Ishikawa (cell line): ENCODE data around the gene NRXN3.

Experiments
- CEBPB ChIP-seq: IDR thresholded peaks from 2 replicates; pipeline ENCODE4 v1.6.1; 2012
- CREB1 ChIP-seq: IDR thresholded peaks from 2 replicates; pipeline ENCODE4 v1.6.1; 2012; ENCODE audit warnings: low read depth
- EGR1 ChIP-seq: IDR thresholded peaks from 2 replicates; pipeline ENCODE4 v1.6.1; 2012
- EP300 ChIP-seq: IDR thresholded peaks from 2 replicates; pipeline ENCODE4 v1.6.1; 2012; ENCODE audit warnings: borderline replicate concordance
- FOXM1 ChIP-seq: IDR thresholded peaks from 2 replicates; pipeline ENCODE4 v1.6.1; 2012; ENCODE audit warnings: low read depth, borderline replicate concordance
- NFIC ChIP-seq: IDR thresholded peaks from 2 replicates; pipeline ENCODE4 v1.6.1; 2012
- RAD21 ChIP-seq: IDR thresholded peaks from 2 replicates; pipeline ENCODE4 v1.6.1; 2012; ENCODE audit warnings: low read depth
- TAF1 ChIP-seq: IDR thresholded peaks from 2 replicates; pipeline ENCODE4 v1.6.1; 2012; ENCODE audit warnings: low read depth, mild to moderate bottlenecking
- TCF12 ChIP-seq: IDR thresholded peaks from 2 replicates; pipeline ENCODE4 v1.6.1; 2012; ENCODE audit warnings: low read depth
- TEAD4 ChIP-seq: IDR thresholded peaks from 2 replicates; pipeline ENCODE4 v1.6.1; 2012
- YY1 ChIP-seq: IDR thresholded peaks from 2 replicates; pipeline ENCODE4 v1.6.1; 2012; ENCODE audit warnings: low read depth
- ZBTB7A ChIP-seq: IDR thresholded peaks from 2 replicates; pipeline ENCODE4 v1.6.1; 2012; ENCODE audit warnings: low read depth
- TF ChIP-seq, protein P1 (sequence below): IDR thresholded peaks from 2 replicates; pipeline ENCODE4 v1.6.1; 2012; ENCODE audit warnings: low read depth, mild to moderate bottlenecking
- TF ChIP-seq, protein P2 (sequence below): IDR thresholded peaks from 2 replicates; pipeline ENCODE4 v1.6.1; 2012
- TF ChIP-seq, protein P3 (sequence below): IDR thresholded peaks from 2 replicates; pipeline ENCODE4 v1.6.1; 2012

Gene NRXN3

DNA sequence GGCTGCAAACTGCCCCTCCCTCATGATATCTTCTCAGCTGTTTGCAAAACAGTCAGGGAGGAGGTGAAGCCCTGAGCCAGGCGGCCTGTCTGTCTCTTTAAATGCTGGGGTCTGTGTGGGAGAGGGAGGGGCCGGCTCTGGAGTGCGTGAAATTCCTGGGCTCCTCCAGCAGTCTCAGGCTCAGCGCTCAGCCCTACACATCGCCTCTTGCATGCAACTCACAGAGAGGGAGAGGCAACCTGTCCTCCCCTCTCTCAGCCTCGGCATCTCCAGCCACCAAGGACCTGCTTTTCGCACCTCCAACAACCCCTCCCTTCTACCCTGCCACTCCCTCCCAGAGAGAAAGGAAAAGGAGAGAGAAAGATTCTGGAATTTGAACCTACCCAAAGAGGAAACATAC, at the start of gene NRXN3:
NRXN3 (plus strand) TSS at position 171 of the 400 bp plus-strand sequence. CDS start 72,721 bp downstream, outside the sequence.
- no peak for TF ChIP-seq NFIC
- no peak for TF ChIP-seq EP300

DNA sequence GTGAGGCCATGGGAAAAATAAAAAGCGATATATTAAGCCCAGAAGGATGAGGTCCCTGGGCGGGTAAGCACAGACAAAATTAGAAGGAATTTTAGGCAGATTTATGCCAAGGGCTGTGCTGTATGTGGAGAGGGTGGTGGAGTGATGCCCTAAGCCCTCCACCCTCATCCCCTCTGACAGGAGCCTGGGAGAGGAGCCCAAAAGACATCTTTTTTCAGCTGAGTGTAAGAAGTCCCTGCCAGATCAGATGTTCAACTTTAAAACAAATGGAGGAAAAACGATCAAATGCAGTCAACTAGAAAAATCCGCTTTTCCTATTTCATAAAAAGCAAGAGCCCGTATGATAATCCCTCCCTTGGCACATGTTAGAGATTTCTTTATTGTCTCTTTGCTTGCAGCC, 47.7 kb upstream of the NRXN3 start:
- no peak for TF ChIP-seq RAD21
- no peak for TF ChIP-seq EGR1
- TF ChIP-seq TCF12: no peak
- no peak for TF ChIP-seq CEBPB
- TF ChIP-seq ZBTB7A: no peak
- no peak for TF ChIP-seq EP300
- no peak for TF ChIP-seq FOXM1
- TF ChIP-seq, protein P1, sequence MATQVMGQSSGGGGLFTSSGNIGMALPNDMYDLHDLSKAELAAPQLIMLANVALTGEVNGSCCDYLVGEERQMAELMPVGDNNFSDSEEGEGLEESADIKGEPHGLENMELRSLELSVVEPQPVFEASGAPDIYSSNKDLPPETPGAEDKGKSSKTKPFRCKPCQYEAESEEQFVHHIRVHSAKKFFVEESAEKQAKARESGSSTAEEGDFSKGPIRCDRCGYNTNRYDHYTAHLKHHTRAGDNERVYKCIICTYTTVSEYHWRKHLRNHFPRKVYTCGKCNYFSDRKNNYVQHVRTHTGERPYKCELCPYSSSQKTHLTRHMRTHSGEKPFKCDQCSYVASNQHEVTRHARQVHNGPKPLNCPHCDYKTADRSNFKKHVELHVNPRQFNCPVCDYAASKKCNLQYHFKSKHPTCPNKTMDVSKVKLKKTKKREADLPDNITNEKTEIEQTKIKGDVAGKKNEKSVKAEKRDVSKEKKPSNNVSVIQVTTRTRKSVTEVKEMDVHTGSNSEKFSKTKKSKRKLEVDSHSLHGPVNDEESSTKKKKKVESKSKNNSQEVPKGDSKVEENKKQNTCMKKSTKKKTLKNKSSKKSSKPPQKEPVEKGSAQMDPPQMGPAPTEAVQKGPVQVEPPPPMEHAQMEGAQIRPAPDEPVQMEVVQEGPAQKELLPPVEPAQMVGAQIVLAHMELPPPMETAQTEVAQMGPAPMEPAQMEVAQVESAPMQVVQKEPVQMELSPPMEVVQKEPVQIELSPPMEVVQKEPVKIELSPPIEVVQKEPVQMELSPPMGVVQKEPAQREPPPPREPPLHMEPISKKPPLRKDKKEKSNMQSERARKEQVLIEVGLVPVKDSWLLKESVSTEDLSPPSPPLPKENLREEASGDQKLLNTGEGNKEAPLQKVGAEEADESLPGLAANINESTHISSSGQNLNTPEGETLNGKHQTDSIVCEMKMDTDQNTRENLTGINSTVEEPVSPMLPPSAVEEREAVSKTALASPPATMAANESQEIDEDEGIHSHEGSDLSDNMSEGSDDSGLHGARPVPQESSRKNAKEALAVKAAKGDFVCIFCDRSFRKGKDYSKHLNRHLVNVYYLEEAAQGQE: no peak
- no peak for TF ChIP-seq CREB1

DNA sequence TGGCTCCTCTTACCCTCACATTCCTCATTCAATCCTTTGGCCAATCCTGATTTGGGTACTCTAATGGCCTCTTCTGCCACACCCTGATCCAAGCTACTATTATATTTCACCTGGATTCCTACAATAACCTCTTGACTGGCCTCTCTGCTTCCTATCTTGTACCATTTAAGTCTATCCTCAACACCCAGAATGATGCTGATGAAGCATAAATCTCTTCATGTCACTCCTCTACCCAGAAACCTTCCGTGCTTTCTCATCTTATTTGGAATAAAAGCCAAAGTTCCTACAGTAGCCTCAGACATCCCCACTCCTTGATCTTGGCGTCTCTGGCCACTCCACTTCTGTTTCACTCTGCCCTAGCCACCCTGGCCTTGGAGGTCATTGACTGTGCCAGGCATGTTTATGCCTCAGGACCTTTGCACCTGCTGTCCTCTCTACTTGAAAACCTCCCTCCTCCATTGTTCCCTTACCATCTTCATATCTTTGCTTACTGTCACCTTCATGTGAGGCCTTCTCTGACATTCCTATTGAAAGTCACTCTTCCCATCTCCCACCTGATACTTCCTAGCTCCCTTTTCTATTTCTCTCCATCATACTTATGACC, 46.4 kb upstream of the NRXN3 start:
- TF ChIP-seq CREB1: no peak
- TF ChIP-seq TCF12: no peak
- TF ChIP-seq, protein P2, sequence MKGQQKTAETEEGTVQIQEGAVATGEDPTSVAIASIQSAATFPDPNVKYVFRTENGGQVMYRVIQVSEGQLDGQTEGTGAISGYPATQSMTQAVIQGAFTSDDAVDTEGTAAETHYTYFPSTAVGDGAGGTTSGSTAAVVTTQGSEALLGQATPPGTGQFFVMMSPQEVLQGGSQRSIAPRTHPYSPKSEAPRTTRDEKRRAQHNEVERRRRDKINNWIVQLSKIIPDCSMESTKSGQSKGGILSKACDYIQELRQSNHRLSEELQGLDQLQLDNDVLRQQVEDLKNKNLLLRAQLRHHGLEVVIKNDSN: no peak
- no peak for TF ChIP-seq FOXM1
- no peak for TF ChIP-seq TAF1
- TF ChIP-seq CEBPB: no peak

DNA sequence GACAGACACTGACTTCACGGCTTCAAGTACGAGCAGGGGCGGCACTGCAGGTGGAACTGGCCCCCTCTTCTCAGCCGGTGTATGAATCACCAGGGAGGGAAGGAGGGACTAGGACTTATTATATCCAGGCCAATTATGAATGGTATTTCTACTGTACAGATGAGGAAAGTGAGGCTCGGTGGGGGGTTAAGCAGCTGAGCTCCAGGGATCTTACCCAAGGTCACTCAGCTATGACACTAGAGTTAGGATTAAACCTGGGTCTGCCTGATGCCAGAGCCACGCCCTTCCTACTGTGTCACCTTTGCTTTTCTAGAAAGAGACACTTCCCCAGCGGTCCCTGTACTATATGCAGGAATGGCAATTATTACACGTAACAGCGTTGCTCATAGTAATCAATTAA, 42.2 kb upstream of the NRXN3 start:
- TF ChIP-seq, protein P1: no peak
- no peak for TF ChIP-seq EGR1
- no peak for TF ChIP-seq ZBTB7A
- TF ChIP-seq YY1: no peak
- TF ChIP-seq TCF12: no peak
- TF ChIP-seq RAD21: no peak
- TF ChIP-seq CEBPB: no peak
- TF ChIP-seq TEAD4: no peak
- TF ChIP-seq, protein P3, sequence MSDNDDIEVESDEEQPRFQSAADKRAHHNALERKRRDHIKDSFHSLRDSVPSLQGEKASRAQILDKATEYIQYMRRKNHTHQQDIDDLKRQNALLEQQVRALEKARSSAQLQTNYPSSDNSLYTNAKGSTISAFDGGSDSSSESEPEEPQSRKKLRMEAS: no peak
- no peak for TF ChIP-seq TAF1

DNA sequence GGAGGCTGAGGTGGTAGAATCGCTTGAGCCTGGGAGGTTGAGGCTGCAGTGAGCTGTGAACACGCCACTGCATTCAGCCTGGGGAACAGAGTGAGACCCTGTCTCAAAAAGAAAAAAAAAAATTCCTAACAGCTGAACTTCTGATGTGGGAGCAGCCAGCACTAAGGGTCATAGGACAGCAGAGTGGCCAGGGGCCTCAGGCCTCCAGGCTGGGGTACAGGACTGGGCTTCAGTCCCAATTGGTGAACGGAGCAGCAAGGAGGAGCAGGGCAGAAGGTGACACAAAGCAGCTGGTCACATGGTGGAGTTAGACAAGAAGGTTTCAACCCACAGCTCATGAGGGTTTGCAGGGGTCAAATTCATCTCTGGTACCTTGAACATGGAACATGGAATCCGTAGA, 40.8 kb upstream of the NRXN3 start:
- TF ChIP-seq, protein P2: no peak
- TF ChIP-seq EP300 (no peak), TEAD4 (no peak), TCF12 (no peak), CREB1 (no peak), ZBTB7A (no peak), TAF1 (no peak), NFIC (no peak)
- TF ChIP-seq, protein P3: no peak

DNA sequence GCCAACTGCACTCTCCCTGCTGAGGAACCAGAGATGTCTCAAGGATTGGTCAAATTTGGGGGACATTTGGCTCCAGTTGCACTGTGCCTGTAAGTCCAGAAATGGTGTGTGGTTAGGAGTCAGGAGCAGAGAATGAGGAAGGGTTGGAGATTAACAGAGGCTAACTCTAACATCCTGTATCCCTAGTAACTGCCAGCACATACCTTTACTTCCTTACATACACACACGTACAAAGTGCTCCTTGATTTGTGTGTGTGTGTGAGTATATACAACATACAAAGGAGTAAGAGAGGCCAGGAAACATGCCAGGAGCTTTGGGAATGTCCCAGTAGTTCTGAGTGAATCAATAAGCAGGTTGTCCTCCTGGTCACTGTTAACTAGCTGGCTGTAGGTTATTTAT, 39.8 kb upstream of the NRXN3 start:
- TF ChIP-seq, protein P3: no peak
- TF ChIP-seq CREB1: no peak
- TF ChIP-seq, protein P2: no peak

DNA sequence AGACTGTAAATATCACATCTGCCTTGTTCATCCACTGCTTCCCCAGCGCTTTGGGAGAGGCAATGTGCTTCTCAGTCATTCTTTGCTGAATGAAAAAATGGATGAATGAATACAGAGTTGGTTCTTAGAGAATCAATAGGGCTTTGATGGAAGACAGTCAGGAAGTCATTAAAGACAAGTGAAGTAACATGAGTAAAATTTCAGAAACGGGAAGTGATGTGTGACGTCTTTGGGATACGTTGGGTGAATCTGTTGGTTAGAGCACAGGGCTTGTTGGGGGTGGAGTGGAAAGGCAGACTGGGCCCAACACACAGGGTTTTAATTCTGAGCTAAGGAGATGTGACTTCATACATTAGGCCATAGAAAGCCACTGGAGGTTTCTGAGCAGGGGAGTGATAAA, 39.0 kb upstream of the NRXN3 start:
- TF ChIP-seq, protein P2: no peak
- TF ChIP-seq CEBPB: no peak
- TF ChIP-seq TCF12: no peak
- TF ChIP-seq ZBTB7A: no peak
- TF ChIP-seq TAF1: no peak
- no peak for TF ChIP-seq EP300
- TF ChIP-seq NFIC: no peak
- no peak for TF ChIP-seq RAD21
